Measurements from ENCODE around the gene MITF.
"Not testable (repeated sequence)": the region's sequence is repeated elsewhere in the genome, so short reads cannot be mapped to it uniquely, and the experiment has no call there.

The MITF gene

DNA sequence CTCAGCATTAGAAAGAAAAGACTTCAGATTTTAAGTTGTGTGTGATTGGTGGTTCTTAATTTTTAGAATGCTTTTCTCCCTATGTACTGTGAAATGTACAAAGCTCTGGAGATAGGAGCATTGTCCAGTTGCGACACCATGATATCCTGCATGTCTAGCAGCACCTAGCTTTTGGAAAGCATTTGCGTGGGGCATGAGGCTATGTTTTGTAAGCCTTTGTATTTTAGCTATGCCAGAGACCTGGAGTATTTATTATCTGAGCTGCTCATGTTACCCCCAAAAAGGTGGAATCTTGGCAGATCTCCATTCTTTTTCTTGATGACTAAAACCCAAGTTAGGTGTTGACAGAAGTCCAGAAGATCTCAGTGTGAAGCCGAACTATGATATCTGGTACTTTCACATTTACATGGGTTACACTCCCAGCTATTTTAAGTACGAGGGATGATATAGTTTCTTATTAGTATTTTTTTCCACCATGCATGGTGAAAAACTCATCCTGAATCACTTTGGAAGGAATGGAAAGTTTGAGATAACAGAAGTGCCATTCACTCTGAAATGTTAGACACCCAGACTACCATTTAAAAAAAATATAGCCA lies 133.6 kb downstream of the MITF start:
- ATAC-seq, result no peak

DNA sequence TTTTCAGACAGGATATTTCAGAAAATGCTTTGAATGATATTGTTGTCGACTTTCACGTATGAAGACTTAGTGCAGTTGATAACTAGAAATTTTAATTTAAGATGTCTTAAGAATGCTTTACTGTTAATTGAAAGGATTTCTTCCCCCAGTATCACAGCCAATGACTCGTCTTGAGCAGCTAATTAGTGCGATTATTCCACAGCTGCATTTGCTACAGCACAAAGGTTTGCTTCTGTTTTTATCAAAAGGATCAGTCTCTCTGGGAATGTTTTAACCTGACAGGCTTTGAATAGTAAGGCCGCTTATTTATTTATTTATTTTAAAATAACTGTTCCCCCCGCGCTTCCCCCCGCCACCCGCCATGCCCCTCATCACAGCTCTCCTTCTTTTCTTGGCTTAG lies 136.8 kb downstream of the MITF start:
- ATAC-seq (no peak), DNase-seq (no peak)

More for the DNA sequence above, 133.6 kb downstream of the MITF start:
- no peak for DNase-seq

DNA sequence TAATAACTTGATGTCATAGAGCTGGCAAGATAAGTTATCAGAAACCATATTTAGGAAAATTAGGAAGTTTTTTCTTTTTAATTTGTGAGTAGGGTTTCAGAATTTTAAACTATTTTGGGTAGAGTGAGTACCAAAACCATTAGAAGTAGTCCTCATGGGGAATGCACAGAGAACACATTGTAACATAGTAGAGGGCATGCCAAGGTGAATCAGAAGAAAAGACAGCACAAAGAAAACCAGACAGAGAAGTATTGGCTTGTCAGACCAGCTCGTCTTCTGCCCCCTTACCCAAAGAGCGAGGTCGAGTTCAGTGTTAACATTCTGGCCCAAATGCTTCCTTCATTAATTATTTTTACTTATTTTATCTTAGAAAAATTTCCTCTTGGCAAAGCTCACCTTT lies 139.0 kb downstream of the MITF start:
- DNase-seq (no peak), ATAC-seq (no peak)

DNA sequence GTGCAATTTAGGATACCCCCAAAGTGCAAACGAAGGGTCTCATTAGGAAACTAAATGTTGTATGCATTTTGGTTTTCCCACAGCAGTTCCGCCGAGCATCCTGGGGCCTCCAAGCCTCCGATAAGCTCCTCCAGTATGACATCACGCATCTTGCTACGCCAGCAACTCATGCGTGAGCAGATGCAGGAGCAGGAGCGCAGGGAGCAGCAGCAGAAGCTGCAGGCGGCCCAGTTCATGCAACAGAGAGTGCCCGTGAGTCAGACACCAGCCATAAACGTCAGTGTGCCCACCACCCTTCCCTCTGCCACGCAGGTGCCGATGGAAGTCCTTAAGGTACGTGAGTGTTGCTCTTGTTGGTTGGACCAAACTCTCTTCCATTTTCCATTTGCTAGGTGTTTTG lies 139.8 kb downstream of the MITF start:
- DNase-seq (no peak), ATAC-seq (no peak)

DNA sequence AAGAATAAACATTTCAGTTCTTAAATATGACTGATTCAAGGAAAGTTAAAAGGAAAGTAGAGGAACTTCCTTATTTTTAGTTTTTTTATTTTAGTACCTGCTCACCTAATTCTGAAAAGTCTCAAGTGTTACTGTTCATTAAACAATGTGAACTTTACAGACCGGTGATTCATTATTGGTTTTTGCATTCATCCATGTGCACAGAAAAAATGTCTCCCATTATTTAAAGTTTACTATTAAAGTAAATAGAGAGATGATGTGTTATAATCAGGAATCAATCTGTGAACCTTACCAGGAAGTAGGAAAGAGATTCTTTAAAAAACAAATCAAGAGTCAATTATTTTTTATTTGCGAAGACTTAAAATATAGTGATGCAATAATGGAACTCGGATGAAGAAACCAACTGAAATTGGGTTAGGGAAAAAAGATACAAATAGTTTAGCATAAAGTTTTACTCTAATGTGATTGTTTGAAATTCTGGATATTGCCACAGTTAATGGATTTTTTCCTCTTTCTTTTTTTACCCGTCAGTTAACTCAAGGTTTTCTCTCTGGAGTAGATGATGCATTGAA lies 140.9 kb downstream of the MITF start:
- DNase-seq (no peak), ATAC-seq (no peak)

DNA sequence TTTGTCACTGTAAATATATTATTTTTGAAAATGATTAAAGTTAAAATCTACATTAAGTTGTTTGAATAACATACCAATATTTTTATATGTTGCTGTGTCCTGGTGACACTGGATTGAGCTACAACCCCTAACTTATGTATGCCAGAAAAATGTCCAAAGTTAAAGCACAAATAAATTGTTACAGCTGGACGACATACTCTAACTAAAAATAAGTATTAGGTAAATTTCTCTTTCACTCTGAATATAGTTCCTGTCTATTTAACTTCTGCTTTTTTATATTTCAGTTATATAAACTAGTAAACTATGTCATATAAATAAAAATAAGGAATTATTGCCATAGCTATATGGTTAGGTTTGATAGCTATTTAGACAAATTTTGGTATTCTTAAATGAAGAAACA lies 141.8 kb downstream of the MITF start:
- no peak for DNase-seq
- no peak for ATAC-seq

DNA sequence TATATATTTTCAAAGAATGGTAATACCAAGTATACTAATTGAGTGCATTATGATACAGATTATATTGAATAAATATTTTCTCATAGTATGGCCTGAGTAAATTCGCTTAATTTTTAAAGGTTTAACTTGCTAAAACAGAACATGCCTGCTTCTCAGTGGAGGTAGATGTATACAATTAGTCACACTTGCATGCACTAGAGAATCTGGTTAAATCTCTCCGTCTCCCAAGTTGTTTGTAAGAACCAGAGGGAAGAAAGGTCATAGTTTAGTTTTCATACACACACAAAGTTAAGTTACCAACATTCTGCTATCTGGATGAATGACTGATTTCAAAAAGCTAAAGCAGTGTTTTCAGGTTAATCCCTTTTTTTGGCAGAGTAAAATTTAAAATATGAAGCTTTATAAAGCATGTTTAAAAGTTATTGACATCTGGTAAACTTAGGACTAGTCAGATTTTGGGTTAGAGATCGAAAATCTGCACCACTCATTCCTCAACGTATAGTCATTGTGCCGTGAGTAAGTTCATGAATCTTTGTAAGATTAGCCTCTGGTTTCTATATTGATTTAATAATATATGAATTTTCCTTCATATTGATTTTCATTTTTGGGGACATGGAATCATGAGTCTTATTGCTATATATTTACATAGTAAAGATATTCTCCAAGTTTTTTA lies 142.6 kb downstream of the MITF start:
- ATAC-seq (no peak), DNase-seq (no peak)

DNA sequence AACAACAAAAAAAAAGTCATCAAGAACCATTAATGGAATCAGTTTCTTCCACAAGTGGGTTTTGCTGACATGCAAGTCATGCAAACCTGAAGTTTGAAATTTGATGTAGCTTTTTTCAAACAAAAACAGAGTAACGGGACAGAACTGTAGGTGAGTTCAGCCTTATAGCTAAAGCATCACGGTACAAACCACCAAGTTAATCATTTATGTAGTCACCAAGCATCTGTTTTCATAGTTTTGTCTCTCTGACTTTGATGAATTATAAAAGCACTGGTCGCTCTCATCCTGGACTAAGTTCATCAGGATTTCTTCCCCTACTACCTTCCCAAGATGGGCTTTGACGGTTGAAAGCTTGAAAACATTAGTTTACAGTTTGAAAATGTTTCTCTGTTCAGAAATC lies 143.3 kb downstream of the MITF start:
- DNase-seq (no peak), ATAC-seq (no peak)

DNA sequence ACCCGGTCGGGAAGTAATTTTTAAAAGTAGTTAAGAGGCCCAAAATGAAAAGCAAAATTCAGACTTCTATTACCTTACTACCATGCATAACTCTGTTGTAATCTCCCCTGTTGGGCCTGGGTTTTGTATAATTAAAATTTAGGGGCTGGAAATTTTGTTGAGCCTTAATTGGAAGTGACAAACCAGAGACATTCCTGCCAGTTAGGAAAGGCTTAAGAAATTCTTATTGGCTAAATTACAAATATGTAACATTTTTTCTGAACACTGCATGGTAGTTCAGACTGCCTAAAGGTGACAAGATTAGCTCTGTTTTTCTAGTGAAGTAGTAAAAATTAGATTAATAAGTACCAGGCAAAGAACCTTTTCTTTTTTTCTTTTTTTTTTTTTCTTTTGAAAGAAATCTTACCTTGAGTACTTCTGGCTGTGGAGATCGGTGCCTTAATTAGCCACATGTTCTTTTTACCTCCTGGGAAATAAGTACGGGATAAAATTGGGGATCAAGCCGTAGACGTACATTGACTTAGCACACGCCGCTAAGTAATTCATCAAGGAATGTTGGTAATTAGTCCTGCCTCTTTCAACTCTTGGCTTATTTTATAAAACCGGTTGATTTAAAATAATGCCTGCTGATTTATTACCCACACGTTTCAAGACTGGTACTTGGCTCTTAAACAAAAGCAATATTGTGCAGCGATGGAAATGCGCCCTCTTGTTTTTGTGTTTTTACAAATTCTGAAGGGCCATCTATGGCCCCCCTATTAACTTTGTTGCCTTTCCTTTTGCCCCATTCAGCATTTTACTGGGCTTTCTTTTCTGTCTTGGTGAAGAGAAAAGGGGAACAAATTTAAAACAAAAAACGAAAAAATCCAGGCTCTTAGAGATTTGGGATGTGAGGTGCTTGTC lies 149.0 kb downstream of the MITF start:
- DNase-seq (no peak), ATAC-seq (no peak)

DNA sequence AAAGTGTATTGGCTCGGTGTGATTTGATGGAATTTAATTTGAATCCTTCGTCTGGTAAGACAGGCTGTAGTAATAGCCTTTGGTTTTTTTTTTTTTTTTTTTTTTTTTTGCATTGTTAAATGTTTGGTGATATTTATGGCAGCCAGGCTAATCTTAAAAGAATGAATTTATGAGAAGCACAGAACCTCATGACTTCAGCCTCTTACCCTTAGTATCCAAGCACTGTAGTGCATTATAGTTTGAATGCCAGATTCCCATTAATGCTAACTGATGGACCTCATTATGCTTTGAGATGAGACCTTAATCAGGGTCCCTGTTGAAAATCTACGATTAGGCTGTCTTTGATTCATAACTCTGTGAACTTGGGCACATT lies 149.7 kb downstream of the MITF start:
- DNase-seq, result no peak

DNA sequence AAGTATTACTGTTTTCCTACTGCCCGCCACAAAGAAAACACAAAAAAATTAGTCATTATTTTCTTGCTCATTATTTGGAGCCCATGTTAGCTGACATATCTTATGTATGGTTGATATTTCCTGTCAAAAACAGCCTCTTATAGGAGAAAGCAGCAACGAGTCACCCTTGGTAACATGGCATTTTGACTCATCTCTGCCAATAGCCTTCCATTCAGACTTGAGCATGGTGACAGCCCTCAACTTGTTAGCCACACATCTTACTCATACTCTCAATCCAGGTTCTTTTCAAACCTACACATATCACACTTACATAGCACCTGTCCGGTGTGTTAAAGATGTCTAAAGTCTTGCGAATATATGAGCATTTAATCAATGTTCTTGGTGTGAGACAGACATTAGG lies 150.8 kb downstream of the MITF start:
- ATAC-seq, result peak; percentile 95
- DNase-seq, result peak; percentile 4

More for the DNA sequence above, 149.7 kb downstream of the MITF start:
- no peak for ATAC-seq

DNA sequence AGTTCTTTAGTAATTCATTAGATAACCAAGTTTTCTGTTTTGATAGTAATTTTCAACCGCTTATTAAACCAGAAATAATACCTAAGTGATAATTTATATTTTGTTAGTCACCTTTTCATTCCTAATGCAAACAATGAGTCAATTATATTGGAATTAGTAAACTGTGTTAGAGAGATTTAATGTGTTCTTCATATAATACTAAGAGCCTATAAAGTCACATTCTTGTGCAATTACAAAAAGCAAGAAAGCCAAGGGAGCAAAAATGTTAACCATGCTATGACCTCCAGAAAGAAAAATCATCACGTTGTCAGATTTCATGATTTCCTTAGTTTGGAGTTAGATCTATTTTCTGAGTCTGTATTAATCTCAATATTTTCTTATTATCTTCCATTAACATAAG lies 151.4 kb downstream of the MITF start:
- DNase-seq (no peak), ATAC-seq (no peak)

DNA sequence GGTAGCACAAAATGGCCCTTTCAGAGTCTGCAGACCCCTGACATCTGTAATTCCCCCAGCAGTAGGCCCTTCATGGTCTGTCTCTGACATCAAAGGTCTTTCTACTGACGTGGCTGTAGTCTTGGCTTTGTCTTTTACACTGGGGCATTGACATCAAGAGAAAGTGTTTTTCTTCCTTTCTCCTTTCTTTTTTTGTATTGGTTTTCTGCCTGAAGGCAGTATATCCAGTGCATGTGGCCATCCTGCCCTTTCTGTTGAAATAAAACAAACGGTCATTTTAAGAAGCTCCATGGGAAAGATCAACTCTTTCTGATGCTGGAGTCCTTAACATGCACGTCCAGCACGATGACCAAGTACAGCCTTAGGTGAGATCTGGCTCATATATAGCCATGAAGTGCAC lies 153.4 kb downstream of the MITF start:
- no peak for ATAC-seq
- no peak for DNase-seq

DNA sequence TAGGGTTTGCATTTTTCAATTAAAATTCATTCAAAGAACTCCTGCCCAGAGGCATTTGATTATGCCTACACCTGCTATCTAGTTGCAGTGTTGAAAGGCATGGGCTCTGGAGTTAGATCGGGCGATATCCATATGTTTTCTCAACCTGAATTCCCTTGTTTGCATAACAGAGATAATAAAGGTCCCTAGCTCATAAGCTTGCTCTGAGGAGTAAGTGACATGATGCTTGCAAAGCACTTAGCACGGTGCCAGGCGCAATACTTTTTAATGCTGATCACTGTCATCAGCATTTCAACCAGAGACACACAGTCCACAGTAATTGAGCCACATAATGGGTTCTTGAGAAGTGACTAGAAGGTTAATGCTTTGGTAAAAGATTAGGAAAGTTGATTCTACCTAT lies 154.0 kb downstream of the MITF start:
- DNase-seq (no peak), ATAC-seq (no peak)

DNA sequence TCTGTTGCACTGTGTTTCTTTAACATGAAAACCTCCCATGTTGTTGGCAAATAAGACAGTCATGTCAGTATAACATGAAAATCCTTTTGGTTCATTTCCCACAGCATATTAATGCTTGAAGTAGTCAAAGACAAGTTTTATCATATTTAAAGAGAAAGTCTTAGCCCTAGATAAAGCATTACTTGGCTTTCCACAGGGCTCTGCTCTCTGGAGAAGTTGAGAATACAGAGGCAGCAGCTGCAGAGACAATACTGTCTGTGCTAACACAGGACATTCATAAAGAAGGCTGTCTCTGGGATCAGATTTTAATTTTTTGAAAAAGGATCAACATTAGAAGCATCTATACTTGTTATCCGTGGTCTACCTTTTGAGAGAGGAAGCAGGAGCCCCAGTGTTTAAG lies 156.8 kb downstream of the MITF start:
- ATAC-seq, result no peak

DNA sequence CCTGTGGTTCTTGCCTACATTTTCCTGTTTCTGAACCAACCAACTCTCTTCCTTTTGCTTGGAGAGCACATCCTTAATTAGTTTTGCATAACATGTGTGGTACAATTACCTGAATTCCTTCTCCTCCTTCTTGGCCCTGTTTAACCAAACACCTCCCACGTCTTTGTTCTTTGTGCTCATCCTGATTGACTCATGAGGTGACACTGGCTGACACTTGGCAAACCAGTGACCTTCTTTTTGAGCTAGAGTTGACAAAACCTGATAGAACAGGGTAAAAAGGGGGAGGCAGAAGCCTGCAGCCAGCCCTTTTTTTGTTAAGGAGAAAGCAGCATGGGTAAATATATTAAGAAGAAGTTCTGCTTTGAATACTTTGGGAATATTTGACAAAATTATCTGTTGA lies 161.1 kb downstream of the MITF start:
- DNase-seq (no peak), ATAC-seq (no peak)

More for the DNA sequence above, 156.8 kb downstream of the MITF start:
- no peak for DNase-seq

DNA sequence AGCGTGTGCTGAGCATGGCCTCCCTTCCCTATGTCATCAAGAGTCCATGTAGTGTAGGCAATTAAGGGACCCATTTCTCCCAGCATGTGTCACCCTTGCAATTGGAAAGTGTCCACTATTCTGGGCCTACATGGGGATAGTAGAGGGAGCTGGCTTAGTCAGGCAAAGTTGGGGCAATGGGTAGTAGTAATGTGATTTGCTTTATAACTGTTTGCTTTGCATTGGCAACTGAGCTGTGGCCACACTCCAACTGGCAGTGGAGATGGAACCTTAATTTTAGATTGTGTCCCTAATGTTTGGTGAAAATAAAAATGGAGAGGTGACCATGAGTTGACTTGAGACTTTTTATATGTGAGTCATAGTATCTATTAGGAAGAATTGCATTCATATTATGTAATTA lies 162.5 kb downstream of the MITF start:
- no peak for ATAC-seq
- DNase-seq, result no peak

DNA sequence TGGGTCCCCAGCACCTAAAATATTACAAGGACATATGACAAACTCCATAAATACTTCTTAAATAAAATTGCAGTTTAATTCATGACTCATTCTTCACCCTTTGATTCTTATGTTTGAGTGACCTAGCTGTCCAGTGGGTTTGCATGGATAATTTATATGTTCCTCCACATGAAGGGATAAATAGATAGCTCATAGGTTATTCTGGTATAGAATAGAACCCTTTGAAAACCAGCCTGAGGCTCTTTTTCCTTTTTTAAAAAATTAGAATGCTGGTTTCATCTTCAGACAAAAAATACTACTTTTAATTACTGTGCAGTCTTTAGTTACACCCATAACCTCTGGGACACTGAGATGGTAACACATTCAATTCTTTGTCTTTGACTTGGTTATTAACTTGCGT lies 163.1 kb downstream of the MITF start:
- DNase-seq, result no peak
- no peak for ATAC-seq

DNA sequence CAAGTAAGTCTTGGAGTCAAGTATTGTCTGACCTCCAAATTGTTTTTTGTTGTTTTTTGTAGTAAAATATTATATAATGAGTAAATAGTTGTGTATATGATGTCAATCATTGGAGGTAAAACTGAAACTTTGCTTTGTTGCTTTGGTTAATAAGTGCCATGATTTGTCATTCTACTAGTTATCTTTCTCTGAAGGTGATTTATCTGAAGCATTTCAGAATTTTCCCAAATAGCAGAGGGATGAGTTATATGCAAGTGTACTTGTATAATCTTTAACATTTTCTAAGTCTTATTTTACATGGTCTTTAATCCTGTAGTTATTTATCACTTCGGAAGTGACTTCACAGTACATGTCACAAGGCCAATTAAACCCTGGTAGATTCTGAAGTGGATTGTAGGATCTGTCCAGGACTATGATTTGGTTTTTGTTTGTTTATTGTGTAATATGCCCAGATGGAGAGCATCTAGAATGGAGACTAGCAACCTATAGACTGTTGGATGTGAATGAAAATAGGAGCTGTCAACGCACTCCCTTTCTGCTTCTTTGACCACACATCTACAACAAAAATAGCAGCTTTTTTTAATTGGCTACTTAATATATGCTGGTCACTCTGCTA lies 167.2 kb downstream of the MITF start:
- ATAC-seq (no peak), DNase-seq (no peak)

DNA sequence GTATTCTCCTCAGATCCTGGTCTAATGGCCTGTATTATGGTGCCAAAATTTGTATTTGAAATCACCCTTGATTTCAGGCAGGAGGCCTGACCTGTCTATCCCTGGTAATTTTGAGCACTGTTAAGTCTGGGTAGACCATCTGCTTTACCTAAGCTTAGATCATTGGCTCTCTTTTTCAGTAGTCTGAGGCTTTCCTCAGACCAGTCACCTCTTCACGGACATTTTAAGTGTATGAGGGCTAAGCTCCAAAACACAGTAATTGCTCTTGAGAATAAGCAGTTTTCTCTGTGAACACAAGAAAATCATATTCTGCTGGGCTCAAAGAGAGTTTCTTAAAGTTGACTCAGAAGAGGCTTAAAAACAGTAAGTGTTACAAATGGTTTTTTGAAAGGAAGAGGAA lies 168.3 kb downstream of the MITF start:
- ATAC-seq (no peak), DNase-seq (no peak)

DNA sequence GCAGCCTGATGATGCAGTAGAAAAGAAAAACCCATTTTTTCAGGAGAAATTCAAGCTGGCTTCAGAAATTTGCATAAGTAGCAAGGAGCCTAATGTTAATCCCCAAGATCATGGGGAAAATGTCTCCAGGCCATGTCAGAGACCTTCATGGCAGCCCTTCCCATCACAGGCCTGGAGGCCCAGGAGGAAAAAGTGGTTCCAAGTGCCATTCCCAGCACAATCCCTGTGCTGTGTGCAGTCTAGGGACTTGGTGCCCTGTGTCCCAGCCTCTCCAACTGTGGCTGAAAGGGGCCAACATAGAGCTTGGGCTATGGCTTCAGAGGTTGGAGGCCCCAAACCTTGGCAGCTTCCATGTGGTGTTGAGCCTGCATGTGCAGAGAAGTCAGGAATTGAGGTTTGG lies 170.6 kb downstream of the MITF start:
- ATAC-seq, result not testable (repeated sequence)

DNA sequence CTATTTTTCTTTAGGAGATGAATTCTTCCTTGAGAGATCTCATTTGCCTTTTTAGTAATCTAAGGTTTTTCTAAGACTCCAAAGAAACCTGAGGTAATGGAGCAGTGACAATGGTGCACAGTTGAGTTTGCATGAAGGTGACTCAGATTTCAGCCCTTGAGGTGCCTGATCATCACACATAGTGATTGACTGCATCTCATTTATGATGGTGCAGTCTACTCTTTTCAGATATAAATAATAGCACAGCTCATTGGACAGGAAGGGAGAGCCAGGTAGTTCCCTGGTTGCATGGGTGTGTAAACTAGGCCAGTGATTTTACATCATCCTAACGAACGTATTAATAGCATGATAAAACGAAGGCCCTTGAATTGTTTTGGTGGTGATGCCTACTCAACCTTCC lies 174.2 kb downstream of the MITF start:
- ATAC-seq, result no peak

More for the DNA sequence above, 170.6 kb downstream of the MITF start:
- DNase-seq, result not testable (repeated sequence)

DNA sequence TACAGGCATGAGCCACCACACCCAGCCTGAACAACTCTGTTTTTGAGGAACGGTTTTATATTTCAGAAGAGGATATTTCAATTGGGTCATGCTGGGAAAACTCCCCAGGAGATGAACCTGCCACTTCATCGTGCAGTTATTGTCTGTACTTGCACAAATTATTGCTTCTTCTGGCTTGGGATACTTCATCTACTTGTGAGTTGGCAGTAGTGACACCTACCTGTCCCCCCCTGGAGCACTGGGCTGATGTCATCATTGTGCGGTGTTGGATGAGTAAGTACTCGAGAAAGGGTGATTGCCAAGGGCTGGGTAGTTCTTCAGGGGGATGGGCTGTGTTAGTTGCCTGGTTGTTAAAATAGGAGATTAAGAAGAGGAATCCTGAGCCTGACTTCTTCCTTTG lies 175.1 kb downstream of the MITF start:
- ATAC-seq (no peak), DNase-seq (no peak)

More for the DNA sequence above, 174.2 kb downstream of the MITF start:
- DNase-seq, result no peak

All from stimulated activated naive CD8-positive, alpha-beta T cell treated with anti-CD3 and anti-CD28 coated beads, Interleukin-15, Interleukin-2, amounts not matched to agents 100 U/mL and 50 U/mL, for 24 hours (primary cell).